PC-3 (cell line): ENCODE results near the gene ZMYND15.

Source experiments
- CTCF ChIP-seq: fragments of 300-600 bp; sonication (generic); conservative IDR thresholded peaks from 2 replicates; pipeline ENCODE4 v1.5.1; 2017; ENCODE audit warnings: antibody characterized with exemption, low read depth, mild to moderate bottlenecking, low read length
- EZH2 ChIP-seq: fragments of 300-600 bp; sonication (generic); IDR thresholded peaks from one replicate; pipeline ENCODE4 v1.6.1; 2017; ENCODE audit warnings: antibody characterized with exemption, mild to moderate bottlenecking, low read length; ENCODE audit not compliant: unreplicated experiment
- EZH2phosphoT487 ChIP-seq: fragments of 300-600 bp; sonication (generic); IDR thresholded peaks from 2 replicates; pipeline ENCODE4 v1.6.1; 2018; ENCODE audit warnings: mild to moderate bottlenecking, antibody characterized with exemption, low read length, borderline replicate concordance

GRCh38 chr17:4734857-4735475 is 4.7 kb upstream of the ZMYND15 start:
- TF ChIP-seq CTCF (no peak), EZH2phosphoT487 (no peak), EZH2 (no peak)
